Measurements from ENCODE around the gene AP5Z1.

Gene AP5Z1

GRCh38 chr7:4739528-4739992 lies 35.9 kb upstream of the AP5Z1 start:
- Mint-ChIP-seq H3K36me3 (ENCODE audit: low read depth) (peaks cover 67% of the 10 kb centered on the region), H3K4me3 (peak overlapping the region; percentile 67), H3K4me1 (ENCODE audit: low read depth) (peaks cover 64% of the 10 kb centered on the region), H3K27ac (peak overlapping the region; percentile 94), H3K27me3 (no peaks in the 10 kb centered on the region), H3K9me3 (no peaks in the 10 kb centered on the region)
- peak; percentile 45 for DNase-seq

GRCh38 chr7:4740796-4741195 lies 34.6 kb upstream of the AP5Z1 start:
- no peak overlapping the region for H3K4me3 Mint-ChIP-seq
- H3K9me3 Mint-ChIP-seq = no peaks in the 10 kb centered on the region
- peaks cover 71% of the 10 kb centered on the region for H3K4me1 Mint-ChIP-seq (ENCODE audit: low read depth)
- no peaks in the 10 kb centered on the region for H3K27me3 Mint-ChIP-seq
- H3K36me3 Mint-ChIP-seq (ENCODE audit: low read depth) = peaks cover 60% of the 10 kb centered on the region
- no peak overlapping the region for H3K27ac Mint-ChIP-seq
- DNase-seq = no peak

- no peak for DNase-seq
- Mint-ChIP-seq H3K36me3 (ENCODE audit: low read depth) (peaks cover 66% of the 10 kb centered on the region), H3K9me3 (no peaks in the 10 kb centered on the region), H3K27ac (peak overlapping the region; percentile 76), H3K27me3 (no peaks in the 10 kb centered on the region), H3K4me1 (ENCODE audit: low read depth) (peaks cover 77% of the 10 kb centered on the region), H3K4me3 (no peak overlapping the region)
Measured at GRCh38 chr7:4742051-4742573, 33.3 kb upstream of the AP5Z1 start.

GRCh38 chr7:4742852-4743251 lies 32.6 kb upstream of the AP5Z1 start:
- Mint-ChIP-seq H3K36me3 (ENCODE audit: low read depth) (peaks cover 67% of the 10 kb centered on the region), H3K4me3 (no peak overlapping the region), H3K9me3 (no peaks in the 10 kb centered on the region), H3K27ac (no peak overlapping the region), H3K4me1 (ENCODE audit: low read depth) (peaks cover 79% of the 10 kb centered on the region), H3K27me3 (no peaks in the 10 kb centered on the region)
- no peak for DNase-seq

- Mint-ChIP-seq H3K4me1 (ENCODE audit: low read depth) (peaks cover 78% of the 10 kb centered on the region), H3K36me3 (ENCODE audit: low read depth) (peaks cover 71% of the 10 kb centered on the region), H3K9me3 (no peaks in the 10 kb centered on the region), H3K4me3 (peak overlapping the region; percentile 75), H3K27me3 (no peaks in the 10 kb centered on the region), H3K27ac (peak overlapping the region; percentile 92)
- peak; percentile 78 for DNase-seq
Measured at GRCh38 chr7:4744391-4745264, 30.8 kb upstream of the AP5Z1 start.

GRCh38 chr7:4745265-4745919 lies 30.0 kb upstream of the AP5Z1 start:
- Mint-ChIP-seq H3K4me1 (ENCODE audit: low read depth) (peaks cover 74% of the 10 kb centered on the region), H3K27me3 (no peaks in the 10 kb centered on the region), H3K4me3 (peak overlapping the region; percentile 75), H3K27ac (peak overlapping the region; percentile 92), H3K36me3 (ENCODE audit: low read depth) (peaks cover 76% of the 10 kb centered on the region), H3K9me3 (no peaks in the 10 kb centered on the region)
- DNase-seq = no peak

GRCh38 chr7:4745971-4746919 lies 29.2 kb upstream of the AP5Z1 start:
- Mint-ChIP-seq H3K36me3 (ENCODE audit: low read depth) (peaks cover 71% of the 10 kb centered on the region), H3K4me1 (ENCODE audit: low read depth) (peaks cover 72% of the 10 kb centered on the region), H3K4me3 (peak overlapping the region; percentile 75), H3K9me3 (no peaks in the 10 kb centered on the region), H3K27me3 (no peaks in the 10 kb centered on the region), H3K27ac (peak overlapping the region; percentile 92)
- DNase-seq = no peak

GRCh38 chr7:4747013-4747412 lies 28.4 kb upstream of the AP5Z1 start:
- DNase-seq = no peak
- Mint-ChIP-seq H3K36me3 (ENCODE audit: low read depth) (peaks cover 64% of the 10 kb centered on the region), H3K4me3 (no peak overlapping the region), H3K27ac (peak overlapping the region; percentile 92), H3K4me1 (ENCODE audit: low read depth) (peaks cover 67% of the 10 kb centered on the region), H3K27me3 (no peaks in the 10 kb centered on the region), H3K9me3 (no peaks in the 10 kb centered on the region)

- peak overlapping the region; percentile 91 for H3K27ac Mint-ChIP-seq
- no peaks in the 10 kb centered on the region for H3K9me3 Mint-ChIP-seq
- no peak overlapping the region for H3K4me3 Mint-ChIP-seq
Measured at GRCh38 chr7:4747746-4748145, 27.7 kb upstream of the AP5Z1 start.

GRCh38 chr7:4748231-4748681 lies 27.2 kb upstream of the AP5Z1 start:
- H3K36me3 Mint-ChIP-seq (ENCODE audit: low read depth) = peaks cover 59% of the 10 kb centered on the region
- H3K27me3 Mint-ChIP-seq = no peaks in the 10 kb centered on the region
- H3K9me3 Mint-ChIP-seq = no peaks in the 10 kb centered on the region
- DNase-seq = no peak
- peak overlapping the region; percentile 91 for H3K27ac Mint-ChIP-seq
- H3K4me1 Mint-ChIP-seq (ENCODE audit: low read depth) = peaks cover 70% of the 10 kb centered on the region
- H3K4me3 Mint-ChIP-seq = no peak overlapping the region

More at GRCh38 chr7:4747746-4748145, 27.7 kb upstream of the AP5Z1 start:
- DNase-seq = no peak
- Mint-ChIP-seq H3K4me1 (ENCODE audit: low read depth) (peaks cover 68% of the 10 kb centered on the region), H3K27me3 (no peaks in the 10 kb centered on the region), H3K36me3 (ENCODE audit: low read depth) (peaks cover 62% of the 10 kb centered on the region)

- H3K4me1 Mint-ChIP-seq (ENCODE audit: low read depth) = peaks cover 65% of the 10 kb centered on the region
Measured at GRCh38 chr7:4749363-4749762, 26.1 kb upstream of the AP5Z1 start.

GRCh38 chr7:4749798-4750197 lies 25.6 kb upstream of the AP5Z1 start:
- DNase-seq = no peak
- Mint-ChIP-seq H3K27me3 (no peaks in the 10 kb centered on the region), H3K4me3 (no peak overlapping the region), H3K27ac (no peak overlapping the region), H3K4me1 (ENCODE audit: low read depth) (peaks cover 61% of the 10 kb centered on the region), H3K36me3 (ENCODE audit: low read depth) (peaks cover 58% of the 10 kb centered on the region), H3K9me3 (no peaks in the 10 kb centered on the region)

More at GRCh38 chr7:4749363-4749762, 26.1 kb upstream of the AP5Z1 start:
- Mint-ChIP-seq H3K4me3 (no peak overlapping the region), H3K27ac (peak overlapping the region; percentile 91), H3K9me3 (no peaks in the 10 kb centered on the region), H3K36me3 (ENCODE audit: low read depth) (peaks cover 56% of the 10 kb centered on the region), H3K27me3 (no peaks in the 10 kb centered on the region)
- no peak for DNase-seq

- Mint-ChIP-seq H3K4me3 (no peak overlapping the region), H3K27ac (no peak overlapping the region), H3K36me3 (ENCODE audit: low read depth) (peaks cover 66% of the 10 kb centered on the region), H3K4me1 (ENCODE audit: low read depth) (peaks cover 45% of the 10 kb centered on the region), H3K9me3 (no peaks in the 10 kb centered on the region), H3K27me3 (no peaks in the 10 kb centered on the region)
- DNase-seq = no peak
Measured at GRCh38 chr7:4751398-4751947, 23.9 kb upstream of the AP5Z1 start.

All from activated T-cell treated with anti-CD3 and anti-CD28 coated beads, Interleukin-2, amount 50 U/mL, for 24 hours (primary cell).